CD4-positive, alpha-beta T cell (primary cell): ENCODE results near the gene LIMCH1. TPM values are rescaled to one million over a fixed set of nuclear protein-coding genes. Genes with fewer than 3 reads are reported as not detected.

Source experiments
- ATAC-seq: fragments of 200-7000 bp; cut with Tn5 transposase; one replicate; pipeline ENCODE4 v1.10.0; 2022; ENCODE audit warnings: mild to moderate bottlenecking; ENCODE audit not compliant: poor library complexity
- CTCF ChIA-PET: fragments of 350-600 bp; sonication (Branson Sonifier 250); formaldehyde crosslinking; loops from one replicate; lab custom pipeline; 2021; ENCODE audit warnings: antibody characterized with exemption, inconsistent platforms; lab: Charles Lee
- POLR2A ChIA-PET: fragments of 350-600 bp; sonication (Branson Sonifier 250); formaldehyde crosslinking; loops from one replicate; lab custom pipeline; 2021; ENCODE audit warnings: antibody characterized with exemption, inconsistent platforms; lab: Charles Lee
- DNase-seq, 14 experiments: peaks; one replicate each; pipeline ENCODE4 v3.0.0-alpha.2; 2013 to 2020; ENCODE audit warnings: mixed read lengths in 2 of 14
- H3K27ac ChIP-seq, 2 donors: one replicate each; pipeline versions ENCODE4 v1.5.1 to v1.7.0; 2013; ENCODE audit warnings: low read length in 2 of 2, low read depth in 1 of 2, mild to moderate bottlenecking in 1 of 2
- H3K27me3 ChIP-seq, 2 experiments: 1 replicate in 1 of 2; 2 replicates in 1 of 2; pipeline versions ENCODE4 v1.6.1 to v1.7.0; 2013; ENCODE audit warnings: low read length in 2 of 2, control low read depth in 1 of 2, mild to moderate bottlenecking in 1 of 2, moderate library complexity in 1 of 2; ENCODE audit not compliant: insufficient read depth in 2 of 2, control insufficient read depth in 1 of 2
- H3K36me3 ChIP-seq: one replicate; pipeline ENCODE4 v1.6.1; 2013; ENCODE audit warnings: low read length, control low read depth; ENCODE audit not compliant: insufficient read depth
- H3K4me1 ChIP-seq: one replicate; pipeline ENCODE4 v1.6.1; 2013; ENCODE audit warnings: low read length, control low read depth; ENCODE audit not compliant: insufficient read depth
- H3K4me3 ChIP-seq: one replicate; pipeline ENCODE4 v1.5.1; 2013; ENCODE audit warnings: mild to moderate bottlenecking, low read length, moderate library complexity
- H3K9me3 ChIP-seq, 2 experiments: 1 replicate in 1 of 2; 2 replicates in 1 of 2; pipeline versions ENCODE4 v1.6.1 to v1.7.0; 2013; ENCODE audit warnings: low read length in 2 of 2, mild to moderate bottlenecking in 2 of 2, control low read depth in 1 of 2, moderate library complexity in 1 of 2; ENCODE audit not compliant: control insufficient read depth in 1 of 2, insufficient read depth in 1 of 2
- H3K27ac Mint-ChIP-seq: one replicate; pipeline ENCODE4 v1.8.0; 2020; ENCODE audit warnings: mixed read lengths
- H3K27me3 Mint-ChIP-seq: one replicate; pipeline ENCODE4 v1.8.0; 2021; ENCODE audit warnings: mixed read lengths
- H3K36me3 Mint-ChIP-seq: one replicate; pipeline ENCODE4 v1.8.0; 2021; ENCODE audit warnings: low read depth, mixed read lengths
- H3K4me1 Mint-ChIP-seq: one replicate; pipeline ENCODE4 v1.8.0; 2021; ENCODE audit warnings: low read depth, mixed read lengths
- H3K4me3 Mint-ChIP-seq: one replicate; pipeline ENCODE4 v1.8.0; 2020; ENCODE audit warnings: mild to moderate bottlenecking, mixed read lengths
- H3K9me3 Mint-ChIP-seq: one replicate; pipeline ENCODE4 v1.8.0; 2020; ENCODE audit warnings: mixed read lengths
- CTCF ChIP-seq: fragments of 200-600 bp; IDR thresholded peaks from one replicate; pipeline ENCODE4 v1.8.0; 2022; ENCODE audit warnings: antibody characterized with exemption, mild to moderate bottlenecking
- intact Hi-C, 2 experiments: fragments of 100-400 bp; cut with DNase I in 1 of 2; cut with micrococcal nuclease in 1 of 2; formaldehyde crosslinking; loops; one replicate each; pipeline versions ENCODE4 v1.15.1 to v1.9.0; 2023 to 2025; cut with DNase I, micrococcal nuclease
- total RNA-seq, 174 experiments: library from RNA in 2 of 174; stranded (reverse) in 2 of 174; gene quantifications; one replicate each; pipeline ENCODE4 v1.2.3 and lab custom pipeline; 2021 to 2026

LIMCH1 gene
- total RNA-seq, 2 experiments from 2014 or later, result not detected

GRCh38 chr4:41517747-41518146 lies 20.2 kb upstream of the LIMCH1 start:
- no peaks in the 10 kb centered on the region for H3K4me1 Mint-ChIP-seq
- H3K36me3 ChIP-seq, result no peaks in the 10 kb centered on the region
- no peak overlapping the region for H3K27ac Mint-ChIP-seq
- ATAC-seq (no peak), DNase-seq (no peak)
- peaks cover 0 to 3% of the 10 kb centered on the region in 2 experiments for H3K9me3 ChIP-seq
- no peaks in the 10 kb centered on the region for H3K36me3 Mint-ChIP-seq
- no peaks in the 10 kb centered on the region for H3K4me1 ChIP-seq
- H3K4me3 ChIP-seq, result no peak overlapping the region
- H3K27me3 Mint-ChIP-seq, result no peaks in the 10 kb centered on the region
- no peak overlapping the region for H3K27ac ChIP-seq
- no peak overlapping the region for H3K4me3 Mint-ChIP-seq
- no peaks in the 10 kb centered on the region for H3K27me3 ChIP-seq
- intact Hi-C loops, result no loop called here
- H3K9me3 Mint-ChIP-seq, result peaks cover 2% of the 10 kb centered on the region
- no peak for TF ChIP-seq CTCF
- ChIA-PET CTCF (no interaction called here), POLR2A (no interaction called here)

- no peak for ATAC-seq
- intact Hi-C loops, result no loop called here
- CTCF ChIA-PET, result no interaction called here
Observed at GRCh38 chr4:41524425-41524824, 13.5 kb upstream of the LIMCH1 start.

GRCh38 chr4:41525129-41525528 lies 12.8 kb upstream of the LIMCH1 start:
- H3K9me3 Mint-ChIP-seq, result no peaks in the 10 kb centered on the region
- ChIA-PET CTCF (no interaction called here), POLR2A (no interaction called here)
- DNase-seq (no peak), ATAC-seq (no peak)
- no peak overlapping the region for H3K4me3 ChIP-seq
- intact Hi-C loops, result no loop called here
- H3K4me3 Mint-ChIP-seq, result no peak overlapping the region
- H3K4me1 ChIP-seq, result no peaks in the 10 kb centered on the region
- no peaks in the 10 kb centered on the region for H3K9me3 ChIP-seq
- H3K27ac Mint-ChIP-seq, result no peak overlapping the region
- H3K36me3 ChIP-seq, result no peaks in the 10 kb centered on the region
- H3K27me3 Mint-ChIP-seq, result no peaks in the 10 kb centered on the region
- H3K4me1 Mint-ChIP-seq, result no peaks in the 10 kb centered on the region
- H3K27ac ChIP-seq, result no peak overlapping the region
- no peaks in the 10 kb centered on the region for H3K27me3 ChIP-seq
- no peak for TF ChIP-seq CTCF
- H3K36me3 Mint-ChIP-seq, result no peaks in the 10 kb centered on the region

More at GRCh38 chr4:41524425-41524824, 13.5 kb upstream of the LIMCH1 start:
- no peak overlapping the region for H3K27ac ChIP-seq
- H3K4me1 Mint-ChIP-seq, result no peaks in the 10 kb centered on the region
- H3K4me3 ChIP-seq, result no peak overlapping the region
- no peaks in the 10 kb centered on the region for H3K4me1 ChIP-seq
- DNase-seq, result no peak
- no peaks in the 10 kb centered on the region for H3K36me3 ChIP-seq
- no peak for TF ChIP-seq CTCF
- POLR2A ChIA-PET, result no interaction called here
- H3K36me3 Mint-ChIP-seq, result no peaks in the 10 kb centered on the region
- H3K9me3 ChIP-seq, result no peaks in the 10 kb centered on the region
- no peak overlapping the region for H3K27ac Mint-ChIP-seq
- H3K4me3 Mint-ChIP-seq, result no peak overlapping the region
- no peaks in the 10 kb centered on the region for H3K27me3 Mint-ChIP-seq
- H3K27me3 ChIP-seq, result no peaks in the 10 kb centered on the region
- H3K9me3 Mint-ChIP-seq, result no peaks in the 10 kb centered on the region
